SK-N-SH treated with all-trans-retinoic acid at 6 μM for 48 hours (cell line): Measurements from ENCODE around the gene BFSP2.

Experiments used
- ATAC-seq: fragments of 200-7000 bp; cut with Tn5 transposase; 3 replicates; pipeline ENCODE4 v1.9.1; 2020; ENCODE audit warnings: mild to moderate bottlenecking, moderate library complexity
- ARNTL ChIP-seq: fragments of 450-650 bp; formaldehyde crosslinking; IDR thresholded peaks from 2 replicates; pipeline ENCODE4 v1.5.0; 2020; ENCODE audit warnings: low read depth, mild to moderate bottlenecking, moderate library complexity, borderline replicate concordance
- BACH2 ChIP-seq: fragments of 250-450 bp; sonication (Bioruptor Pico); IDR thresholded peaks from 2 replicates; pipeline ENCODE4 v1.9.0; 2021; ENCODE audit warnings: mild to moderate bottlenecking, borderline replicate concordance
- GLIS3 ChIP-seq: fragments of 250-450 bp; sonication (Bioruptor Pico); IDR thresholded peaks from 2 replicates; pipeline ENCODE4 v1.5.0; 2020; ENCODE audit warnings: mild to moderate bottlenecking, moderate library complexity
- ISL1 ChIP-seq: fragments of 250-450 bp; sonication (Bioruptor Pico); IDR thresholded peaks from 2 replicates; pipeline ENCODE4 v2.1.2; 2022; ENCODE audit warnings: mild to moderate bottlenecking, moderate library complexity
- OSR1 ChIP-seq: fragments of 250-450 bp; sonication (Bioruptor Pico); IDR thresholded peaks from 2 replicates; pipeline ENCODE4 v1.8.0; 2022; ENCODE audit warnings: moderate library complexity, mild to moderate bottlenecking, inconsistent platforms
- PATZ1 ChIP-seq: fragments of 250-450 bp; sonication (Bioruptor Pico); IDR thresholded peaks from 2 replicates; pipeline ENCODE4 v1.8.0; 2020; ENCODE audit warnings: mild to moderate bottlenecking, moderate library complexity, borderline replicate concordance
- PPARA ChIP-seq: fragments of 250-450 bp; sonication (Bioruptor Pico); IDR thresholded peaks from 2 replicates; pipeline ENCODE4 v1.5.0; 2020; ENCODE audit warnings: mild to moderate bottlenecking, borderline replicate concordance
- RARB ChIP-seq: fragments of 250-450 bp; sonication (Bioruptor Pico); IDR thresholded peaks from 2 replicates; pipeline ENCODE4 v1.8.0; 2021; ENCODE audit warnings: mild to moderate bottlenecking, moderate library complexity
- TCF4 ChIP-seq: fragments of 250-450 bp; sonication (Bioruptor Pico); IDR thresholded peaks from 2 replicates; pipeline ENCODE4 v1.8.0; 2021; ENCODE audit warnings: mild to moderate bottlenecking, moderate library complexity, borderline replicate concordance
- TOX ChIP-seq: fragments of 250-450 bp; sonication (Bioruptor Pico); IDR thresholded peaks from 2 replicates; pipeline ENCODE4 v1.8.0; 2021; ENCODE audit warnings: mild to moderate bottlenecking, moderate library complexity, borderline replicate concordance
- TSHZ2 ChIP-seq: fragments of 250-450 bp; sonication (Bioruptor Pico); IDR thresholded peaks from 2 replicates; pipeline ENCODE4 v1.5.0; 2020; ENCODE audit warnings: mild to moderate bottlenecking, moderate library complexity
- ZC3H10 ChIP-seq: fragments of 250-450 bp; sonication (Bioruptor Pico); IDR thresholded peaks from 2 replicates; pipeline ENCODE4 v1.5.1; 2021; ENCODE audit warnings: mild to moderate bottlenecking, moderate library complexity
- ZFP3 ChIP-seq: fragments of 250-450 bp; sonication (Bioruptor Pico); IDR thresholded peaks from 2 replicates; pipeline ENCODE4 v1.5.0; 2020; ENCODE audit warnings: mild to moderate bottlenecking, moderate library complexity
- ZFP30 ChIP-seq: fragments of 450-650 bp; formaldehyde crosslinking; IDR thresholded peaks from 2 replicates; pipeline ENCODE4 v1.5.0; 2022; ENCODE audit warnings: mild to moderate bottlenecking, moderate library complexity
- ZNF565 ChIP-seq: fragments of 450-650 bp; formaldehyde crosslinking; conservative IDR thresholded peaks from 2 replicates; pipeline ENCODE4 v1.5.0; 2020; ENCODE audit warnings: low read depth, mild to moderate bottlenecking, moderate library complexity
- ZNF70 ChIP-seq: fragments of 450-650 bp; formaldehyde crosslinking; IDR thresholded peaks from 2 replicates; pipeline ENCODE4 v1.5.0; 2020; ENCODE audit warnings: mild to moderate bottlenecking, moderate library complexity
- ZNF8 ChIP-seq: fragments of 450-650 bp; formaldehyde crosslinking; IDR thresholded peaks from 2 replicates; pipeline ENCODE4 v1.5.0; 2020; ENCODE audit warnings: mild to moderate bottlenecking, moderate library complexity
- TF ChIP-seq, protein P1 (sequence below): fragments of 250-450 bp; sonication (Bioruptor Pico); IDR thresholded peaks from 2 replicates; pipeline ENCODE4 v1.5.1; 2021; ENCODE audit warnings: mild to moderate bottlenecking, moderate library complexity
- TF ChIP-seq, protein P2 (sequence below): fragments of 250-450 bp; sonication (Bioruptor Pico); IDR thresholded peaks from 2 replicates; pipeline ENCODE4 v1.5.1; 2020; ENCODE audit warnings: low read depth, mild to moderate bottlenecking, moderate library complexity
- TF ChIP-seq, protein P3 (sequence below): fragments of 250-450 bp; sonication (Bioruptor Pico); IDR thresholded peaks from 2 replicates; pipeline ENCODE4 v1.8.0; 2021; ENCODE audit warnings: low read depth, mild to moderate bottlenecking, moderate library complexity, borderline replicate concordance

The BFSP2 gene

DNA sequence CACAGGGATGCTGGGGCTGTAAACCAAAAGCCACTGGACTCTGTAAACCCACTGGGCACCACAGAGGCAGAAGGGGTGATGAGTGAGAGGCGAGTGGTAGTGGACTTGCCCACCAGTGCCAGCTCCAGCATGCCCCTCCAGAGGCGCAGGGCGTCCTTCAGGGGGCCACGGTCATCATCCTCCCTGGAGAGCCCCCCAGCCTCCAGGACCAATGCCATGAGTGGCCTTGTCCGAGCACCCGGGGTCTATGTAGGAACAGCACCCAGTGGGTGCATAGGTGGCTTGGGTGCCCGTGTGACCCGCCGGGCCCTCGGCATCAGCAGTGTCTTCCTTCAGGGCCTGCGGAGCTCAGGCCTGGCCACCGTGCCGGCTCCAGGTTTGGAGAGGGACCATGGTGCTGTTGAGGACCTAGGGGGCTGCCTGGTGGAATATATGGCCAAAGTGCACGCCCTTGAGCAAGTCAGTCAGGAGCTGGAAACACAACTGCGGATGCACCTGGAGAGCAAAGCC is at the start of gene BFSP2:
Gene BFSP2, plus strand, starts transcription at position 51 of the 510 bp plus-strand sequence. Its CDS starts 28 bp downstream, at position 79.
- TF ChIP-seq, protein P1, sequence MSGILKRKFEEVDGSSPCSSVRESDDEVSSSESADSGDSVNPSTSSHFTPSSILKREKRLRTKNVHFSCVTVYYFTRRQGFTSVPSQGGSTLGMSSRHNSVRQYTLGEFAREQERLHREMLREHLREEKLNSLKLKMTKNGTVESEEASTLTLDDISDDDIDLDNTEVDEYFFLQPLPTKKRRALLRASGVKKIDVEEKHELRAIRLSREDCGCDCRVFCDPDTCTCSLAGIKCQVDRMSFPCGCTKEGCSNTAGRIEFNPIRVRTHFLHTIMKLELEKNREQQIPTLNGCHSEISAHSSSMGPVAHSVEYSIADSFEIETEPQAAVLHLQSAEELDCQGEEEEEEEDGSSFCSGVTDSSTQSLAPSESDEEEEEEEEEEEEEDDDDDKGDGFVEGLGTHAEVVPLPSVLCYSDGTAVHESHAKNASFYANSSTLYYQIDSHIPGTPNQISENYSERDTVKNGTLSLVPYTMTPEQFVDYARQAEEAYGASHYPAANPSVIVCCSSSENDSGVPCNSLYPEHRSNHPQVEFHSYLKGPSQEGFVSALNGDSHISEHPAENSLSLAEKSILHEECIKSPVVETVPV, result no peak
- TF ChIP-seq RARB (CRISPR knock-in tag), result no peak
- TF ChIP-seq OSR1 (CRISPR knock-in tag), result no peak
- no peak for TF ChIP-seq ZNF8 (CRISPR knock-in tag)
- no peak for TF ChIP-seq GLIS3 (CRISPR knock-in tag)
- TF ChIP-seq ZFP30, result no peak
- TF ChIP-seq ZC3H10 (CRISPR knock-in tag), result no peak
- TF ChIP-seq ZFP3, result no peak
- TF ChIP-seq ZNF70, result no peak
- TF ChIP-seq BACH2 (CRISPR knock-in tag), result no peak
- TF ChIP-seq, protein P2, sequence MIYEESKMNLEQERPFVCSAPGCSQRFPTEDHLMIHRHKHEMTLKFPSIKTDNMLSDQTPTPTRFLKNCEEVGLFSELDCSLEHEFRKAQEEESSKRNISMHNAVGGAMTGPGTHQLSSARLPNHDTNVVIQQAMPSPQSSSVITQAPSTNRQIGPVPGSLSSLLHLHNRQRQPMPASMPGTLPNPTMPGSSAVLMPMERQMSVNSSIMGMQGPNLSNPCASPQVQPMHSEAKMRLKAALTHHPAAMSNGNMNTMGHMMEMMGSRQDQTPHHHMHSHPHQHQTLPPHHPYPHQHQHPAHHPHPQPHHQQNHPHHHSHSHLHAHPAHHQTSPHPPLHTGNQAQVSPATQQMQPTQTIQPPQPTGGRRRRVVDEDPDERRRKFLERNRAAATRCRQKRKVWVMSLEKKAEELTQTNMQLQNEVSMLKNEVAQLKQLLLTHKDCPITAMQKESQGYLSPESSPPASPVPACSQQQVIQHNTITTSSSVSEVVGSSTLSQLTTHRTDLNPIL (CRISPR knock-in tag), result no peak
- no peak for TF ChIP-seq ARNTL (CRISPR knock-in tag)

DNA sequence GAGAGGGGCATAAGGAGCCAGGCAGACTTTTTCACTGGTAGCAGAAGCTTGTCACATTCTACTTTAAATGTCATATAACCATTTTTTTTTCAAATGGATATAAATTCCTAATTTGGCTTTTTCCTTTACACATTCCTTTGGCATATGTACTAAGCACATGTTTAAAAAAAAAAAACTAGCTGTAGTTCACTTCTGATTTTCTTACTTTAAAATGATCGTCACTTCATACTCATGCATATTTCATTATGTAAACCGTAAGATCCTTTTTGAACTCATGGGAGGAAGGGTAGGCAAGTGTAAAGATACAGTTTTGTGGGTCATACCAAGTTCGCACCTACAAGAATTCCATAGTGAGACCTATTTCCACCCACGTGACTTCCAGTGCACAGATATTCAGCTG is 45.1 kb upstream of the BFSP2 start:
- ATAC-seq, result no peak
- TF ChIP-seq TOX (CRISPR knock-in tag) (no peak), TCF4 (CRISPR knock-in tag) (no peak), TSHZ2 (CRISPR knock-in tag) (no peak), ZFP3 (no peak), PPARA (no peak), ZNF8 (CRISPR knock-in tag) (no peak), ZNF565 (CRISPR knock-in tag) (no peak), PATZ1 (no peak), RARB (CRISPR knock-in tag) (no peak)

More for the DNA sequence above, at the start of gene BFSP2:
- no peak for ATAC-seq

DNA sequence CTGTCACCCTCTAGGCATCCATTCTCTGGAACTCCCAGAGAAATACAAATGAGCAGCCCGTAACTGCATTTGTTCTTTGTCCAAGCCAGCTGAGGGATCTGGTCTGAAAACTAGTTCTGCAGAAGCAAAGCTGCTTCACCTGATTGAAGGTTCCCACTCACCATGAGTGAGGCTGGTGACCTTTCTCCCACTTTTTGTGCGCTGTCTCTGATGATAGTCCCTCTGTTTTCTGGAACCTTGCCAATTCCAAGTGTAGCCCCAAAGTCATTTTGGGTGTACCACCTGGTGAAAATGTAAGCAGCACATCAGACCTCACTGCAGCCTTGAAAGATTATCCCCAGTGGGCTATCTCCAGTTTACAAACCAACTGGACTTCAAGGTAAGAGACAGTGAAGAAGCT is 39.4 kb upstream of the BFSP2 start:
- TF ChIP-seq ZC3H10 (CRISPR knock-in tag) (no peak), ZNF565 (CRISPR knock-in tag) (no peak), OSR1 (CRISPR knock-in tag) (no peak), ISL1 (CRISPR knock-in tag) (no peak), ZFP3 (no peak), PPARA (no peak), ZNF70 (no peak)
- TF ChIP-seq, protein P1, result no peak
- ATAC-seq, result no peak

DNA sequence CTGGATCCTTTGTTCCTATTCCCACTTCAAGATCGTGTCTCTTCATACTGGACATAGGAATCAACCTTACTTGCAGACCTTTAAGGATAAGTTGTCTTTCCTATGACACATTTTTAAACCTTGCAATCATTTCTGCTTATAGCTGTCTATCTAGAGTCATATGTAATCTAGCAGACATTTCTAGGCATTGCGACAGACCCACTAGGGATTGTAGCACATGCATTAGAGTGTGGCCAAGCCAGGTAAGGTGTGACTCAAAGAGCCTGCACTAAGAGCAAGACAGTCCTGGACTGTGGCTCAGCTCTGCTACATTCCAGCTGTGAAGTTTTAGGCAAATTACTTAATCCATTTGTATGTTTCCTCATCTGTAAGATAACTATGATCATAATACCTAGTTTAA is 38.8 kb upstream of the BFSP2 start:
- TF ChIP-seq ARNTL (CRISPR knock-in tag) (no peak), ZNF565 (CRISPR knock-in tag) (no peak), ZNF8 (CRISPR knock-in tag) (no peak), PPARA (no peak), TSHZ2 (CRISPR knock-in tag) (no peak), ISL1 (CRISPR knock-in tag) (no peak), RARB (CRISPR knock-in tag) (no peak)
- TF ChIP-seq, protein P2 (CRISPR knock-in tag), result no peak
- TF ChIP-seq, protein P3, sequence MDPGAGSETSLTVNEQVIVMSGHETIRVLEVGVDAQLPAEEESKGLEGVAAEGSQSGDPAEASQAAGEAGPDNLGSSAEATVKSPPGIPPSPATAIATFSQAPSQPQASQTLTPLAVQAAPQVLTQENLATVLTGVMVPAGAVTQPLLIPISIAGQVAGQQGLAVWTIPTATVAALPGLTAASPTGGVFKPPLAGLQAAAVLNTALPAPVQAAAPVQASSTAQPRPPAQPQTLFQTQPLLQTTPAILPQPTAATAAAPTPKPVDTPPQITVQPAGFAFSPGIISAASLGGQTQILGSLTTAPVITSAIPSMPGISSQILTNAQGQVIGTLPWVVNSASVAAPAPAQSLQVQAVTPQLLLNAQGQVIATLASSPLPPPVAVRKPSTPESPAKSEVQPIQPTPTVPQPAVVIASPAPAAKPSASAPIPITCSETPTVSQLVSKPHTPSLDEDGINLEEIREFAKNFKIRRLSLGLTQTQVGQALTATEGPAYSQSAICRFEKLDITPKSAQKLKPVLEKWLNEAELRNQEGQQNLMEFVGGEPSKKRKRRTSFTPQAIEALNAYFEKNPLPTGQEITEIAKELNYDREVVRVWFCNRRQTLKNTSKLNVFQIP (CRISPR knock-in tag), result no peak

More for the DNA sequence above, 38.8 kb upstream of the BFSP2 start:
- no peak for ATAC-seq
